Measurements from ENCODE around the gene ARL2BP.
"Not testable (repeated sequence)": the region's sequence is repeated elsewhere in the genome, so short reads cannot be mapped to it uniquely, and the experiment has no call there.

The ARL2BP gene

GRCh38 chr16:57265850-57266530, 20.9 kb downstream of the ARL2BP start:
- TF ChIP-seq CTCF (IDR thresholded peaks at IDR 0.05), result no peak
- H3K27ac ChIP-seq, result no peak overlapping the region
- no peaks in the 10 kb centered on the region for H3K4me1 ChIP-seq
- no peaks in the 10 kb centered on the region for H3K27me3 ChIP-seq
- no peak overlapping the region for H3K4me3 ChIP-seq
- no peaks in the 10 kb centered on the region for H3K9me3 ChIP-seq
- intact Hi-C loops (cut with DNase I; ENCODE audit: low total_unique reads), result no loop called here
- DNase-seq, result peak; percentile 43 to 75
- no peaks in the 10 kb centered on the region for H3K36me3 ChIP-seq

- intact Hi-C loops (cut with DNase I; ENCODE audit: low total_unique reads), result no loop called here
- no peaks in the 10 kb centered on the region for H3K27me3 ChIP-seq
- H3K4me3 ChIP-seq, result no peak overlapping the region
- H3K27ac ChIP-seq, result no peak overlapping the region
- no peak for TF ChIP-seq CTCF (IDR thresholded peaks at IDR 0.05)
- no peaks in the 10 kb centered on the region for H3K4me1 ChIP-seq
- DNase-seq, result no peak
- no peaks in the 10 kb centered on the region for H3K9me3 ChIP-seq
- no peaks in the 10 kb centered on the region for H3K36me3 ChIP-seq
Measured at GRCh38 chr16:57266531-57267260, 21.6 kb downstream of the ARL2BP start.

- intact Hi-C loops (cut with DNase I; ENCODE audit: low total_unique reads); H3K27ac ChIP-seq; H3K27me3 ChIP-seq; H3K4me1 ChIP-seq; H3K9me3 ChIP-seq; H3K4me3 ChIP-seq; H3K36me3 ChIP-seq; DNase-seq: not testable (repeated sequence)
Measured at GRCh38 chr16:57267343-57267742, 22.3 kb downstream of the ARL2BP start.

- Histone ChIP-seq H3K4me3 (no peak overlapping the region), H3K4me1 (no peaks in the 10 kb centered on the region), H3K27me3 (no peaks in the 10 kb centered on the region), H3K27ac (no peak overlapping the region), H3K36me3 (no peaks in the 10 kb centered on the region), H3K9me3 (no peaks in the 10 kb centered on the region)
- intact Hi-C loops (cut with DNase I; ENCODE audit: low total_unique reads), result no loop called here
- DNase-seq, result no peak
- TF ChIP-seq CTCF (IDR thresholded peaks at IDR 0.05), result no peak
Measured at GRCh38 chr16:57268804-57269800, 24.0 kb downstream of the ARL2BP start.

GRCh38 chr16:57270221-57271062, 25.4 kb downstream of the ARL2BP start:
- no peaks in the 10 kb centered on the region for H3K9me3 ChIP-seq
- H3K4me1 ChIP-seq, result no peaks in the 10 kb centered on the region
- H3K27me3 ChIP-seq, result no peaks in the 10 kb centered on the region
- no peak for TF ChIP-seq CTCF (IDR thresholded peaks at IDR 0.05)
- no peak overlapping the region for H3K4me3 ChIP-seq
- H3K27ac ChIP-seq, result no peak overlapping the region
- intact Hi-C loops (cut with DNase I; ENCODE audit: low total_unique reads), result no loop called here
- no peaks in the 10 kb centered on the region for H3K36me3 ChIP-seq
- DNase-seq, result no peak

Measured in tibial artery (tissue), 4 donors.